ENCODE data around the gene CYFIP1.

CYFIP1 gene

GRCh38 chr15:22867886-22868285 lies 112.3 kb downstream of the CYFIP1 start:
- no peak for DNase-seq (ENCODE audit: low spot score)

GRCh38 chr15:22866079-22866478 lies 114.1 kb downstream of the CYFIP1 start:
- no peak for DNase-seq (ENCODE audit: low spot score)

DNA sequence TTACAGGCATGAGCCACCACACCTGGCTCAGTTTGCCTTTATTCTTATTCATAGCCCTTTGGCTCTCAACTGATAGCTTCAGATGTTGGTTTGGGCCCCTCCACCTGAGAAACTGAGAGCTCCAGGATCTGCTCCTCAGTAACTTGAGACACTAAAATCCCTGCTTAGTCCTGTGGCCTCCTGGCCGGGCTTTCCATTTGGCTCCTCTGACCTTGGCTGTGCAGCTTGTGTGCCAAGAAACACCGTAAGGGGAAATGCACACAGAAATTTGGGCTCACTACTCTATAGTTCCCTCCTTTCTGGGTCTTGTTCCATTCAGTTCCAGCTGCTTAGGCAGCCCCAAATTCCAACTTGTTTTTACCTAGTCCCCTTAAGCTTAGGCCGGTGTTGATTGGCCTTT lies 116.8 kb downstream of the CYFIP1 start:
- DNase-seq (ENCODE audit: low spot score), result no peak

DNA sequence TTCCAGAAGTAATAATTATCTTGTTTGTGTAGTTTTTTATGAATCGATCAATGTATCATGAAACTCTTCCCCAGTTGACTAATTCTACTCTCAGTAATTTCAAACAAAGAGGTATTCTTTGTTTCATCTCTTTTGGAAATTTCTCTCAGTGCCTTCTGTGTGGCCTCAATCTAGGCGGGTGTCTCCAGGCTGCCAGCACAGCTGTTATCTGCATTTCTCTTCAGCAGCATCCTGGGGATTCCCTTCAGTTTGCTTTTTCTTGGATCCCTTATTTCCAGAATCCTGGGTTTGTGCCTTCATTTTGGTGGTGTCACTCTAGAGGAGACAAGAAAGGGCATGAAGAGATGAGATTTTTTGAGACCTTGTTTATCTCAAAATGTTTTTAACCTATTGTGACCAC lies 119.0 kb downstream of the CYFIP1 start:
- DNase-seq (ENCODE audit: low spot score), result no peak

DNA sequence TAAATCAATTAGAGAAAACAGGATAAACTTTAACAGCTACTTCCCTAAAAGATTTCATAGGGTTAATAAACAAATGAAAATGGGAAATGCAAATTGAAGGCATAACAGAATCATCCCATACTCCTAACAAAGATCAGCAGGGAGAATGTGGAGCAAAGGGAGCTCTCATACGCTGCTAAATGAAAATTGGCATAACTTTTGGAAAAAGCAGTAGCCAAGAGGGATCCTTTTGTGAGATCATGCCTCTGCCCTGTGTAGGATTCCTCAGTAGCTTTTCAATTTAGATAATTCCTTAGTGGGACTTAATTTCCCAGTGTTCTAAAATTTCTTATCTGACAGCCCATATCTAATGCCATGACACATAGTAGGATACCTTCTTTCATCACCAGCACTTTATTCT lies 123.5 kb downstream of the CYFIP1 start:
- DNase-seq (ENCODE audit: low spot score), result no peak

DNA sequence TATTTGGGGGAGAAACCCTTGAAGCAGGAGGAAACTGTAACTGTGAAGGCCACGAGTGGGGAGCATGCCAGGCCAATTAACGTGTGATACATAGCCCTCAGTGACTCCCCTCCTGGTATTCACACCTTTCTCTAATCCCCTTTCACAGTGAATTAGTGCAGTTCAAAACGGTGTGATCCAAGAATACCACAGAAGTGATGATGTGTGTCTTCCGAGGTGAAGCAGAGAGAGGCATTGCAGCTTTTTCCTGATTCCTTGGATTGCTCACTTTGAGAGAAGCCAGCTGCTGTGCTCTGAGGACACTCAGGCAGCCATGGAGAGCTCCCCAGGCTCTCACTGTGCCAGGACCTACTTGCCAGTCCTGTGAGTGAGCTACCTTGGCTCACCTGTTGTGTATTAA lies 124.4 kb downstream of the CYFIP1 start:
- no peak for DNase-seq (ENCODE audit: low spot score)

- no peak for DNase-seq (ENCODE audit: low spot score)
These were observed 128.7 kb downstream of the CYFIP1 start for GRCh38 chr15:22851513-22851912.

DNA sequence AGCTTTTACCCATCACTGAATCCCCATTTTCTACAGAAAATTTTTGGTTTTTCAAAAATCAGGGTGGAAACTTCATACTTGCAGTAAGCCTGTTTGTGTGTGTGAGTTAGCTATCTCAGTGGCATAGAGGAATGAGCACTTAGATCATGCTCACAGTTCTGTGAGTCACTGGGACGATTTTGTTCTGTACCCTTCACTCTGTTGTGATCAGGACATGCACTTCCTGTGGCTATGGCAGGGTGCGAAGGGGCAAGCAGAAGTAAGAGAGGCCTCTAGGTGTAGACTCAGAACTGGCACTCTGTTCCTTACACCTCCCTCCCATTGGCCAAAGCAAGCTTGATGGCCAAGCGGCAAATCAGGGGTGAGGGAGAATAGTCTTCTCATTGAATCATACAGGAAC lies 130.1 kb downstream of the CYFIP1 start:
- no peak for DNase-seq (ENCODE audit: low spot score)

GRCh38 chr15:22846073-22846472 lies 134.1 kb downstream of the CYFIP1 start:
- DNase-seq (ENCODE audit: low spot score), result no peak

GRCh38 chr15:22845289-22845900 lies 134.8 kb downstream of the CYFIP1 start:
- DNase-seq (ENCODE audit: low spot score), result no peak

- no peak for DNase-seq (ENCODE audit: low spot score)
These were observed 135.5 kb downstream of the CYFIP1 start for GRCh38 chr15:22844421-22845288.

GRCh38 chr15:22839046-22839695 lies 141.0 kb downstream of the CYFIP1 start:
- DNase-seq (ENCODE audit: low spot score), result no peak

- DNase-seq (ENCODE audit: low spot score), result peak; percentile 100
These were observed 141.7 kb downstream of the CYFIP1 start, which contains the start of gene NIPA2 for GRCh38 chr15:22838292-22839042. Gene NIPA2 (plus strand): TSS chr15:22838666. CDS start chr15:22851732, 13,066 bp downstream.

DNA sequence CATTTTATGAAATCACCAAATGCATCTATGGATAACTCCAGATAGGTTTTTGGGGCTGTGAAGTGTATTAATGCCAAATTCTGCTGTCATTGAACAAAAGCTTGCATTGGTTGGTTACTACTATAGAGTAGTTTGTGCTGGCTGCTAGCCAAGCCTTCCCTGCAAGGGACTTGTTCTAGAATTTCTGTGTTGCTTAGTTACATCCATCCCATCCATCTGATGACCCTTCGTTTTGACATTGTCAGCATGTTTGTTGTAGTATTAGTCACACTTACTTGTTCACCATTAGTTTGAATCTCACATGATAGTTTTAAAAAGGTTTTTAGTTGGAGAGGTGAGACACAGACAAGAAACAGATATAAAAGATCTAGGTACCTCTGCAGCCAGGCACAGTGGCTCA lies 148.7 kb downstream of the CYFIP1 start:
- DNase-seq (ENCODE audit: low spot score), result no peak

DNA sequence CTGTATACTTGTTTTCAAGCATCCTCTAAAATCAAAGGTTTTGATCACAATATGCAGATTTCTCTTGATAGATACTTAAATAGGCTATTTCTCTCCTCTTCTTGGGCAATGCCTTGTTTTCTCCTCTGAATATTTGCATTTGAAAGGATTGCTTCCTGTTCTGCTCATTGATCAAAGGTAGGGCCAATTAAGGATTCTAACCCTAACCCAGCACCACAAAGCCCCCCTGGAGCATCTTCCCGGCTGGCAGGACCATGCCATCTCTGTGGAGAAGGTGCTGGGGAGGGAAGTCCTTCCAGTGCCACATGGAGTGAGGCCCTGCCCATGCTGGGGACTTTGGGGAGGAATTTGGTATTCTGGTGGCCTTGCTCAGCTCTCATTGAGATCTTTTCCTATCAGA lies 153.0 kb downstream of the CYFIP1 start:
- DNase-seq (ENCODE audit: low spot score), result no peak

- no peak for DNase-seq (ENCODE audit: low spot score)
These were observed 156.6 kb downstream of the CYFIP1 start for GRCh38 chr15:22823495-22824128.

DNA sequence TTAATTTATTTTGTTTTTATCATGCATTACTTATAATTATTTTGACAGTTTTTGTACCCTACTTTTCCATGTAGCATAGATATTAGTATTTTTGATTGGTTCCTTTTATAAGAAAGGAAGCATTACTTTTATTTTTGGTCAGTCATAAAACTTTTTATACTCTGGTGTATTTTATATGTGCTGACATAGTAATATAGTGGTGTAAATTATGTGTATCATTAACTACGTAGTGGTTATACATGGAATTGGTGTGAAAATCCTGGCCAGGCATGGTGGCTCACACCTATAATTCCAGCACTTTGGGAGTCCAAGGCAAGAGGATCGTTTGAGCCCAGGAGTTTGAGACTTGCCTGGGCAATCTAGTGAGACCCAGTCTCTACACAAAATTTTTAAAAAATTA lies 160.5 kb downstream of the CYFIP1 start:
- no peak for DNase-seq (ENCODE audit: low spot score)
